ENCODE results near the gene ERI3. TPM values are rescaled to one million over a fixed set of nuclear protein-coding genes. Genes with fewer than 3 reads are reported as not detected.

ERI3 gene
- total RNA-seq, 1 donor from 2014 or later: 58.3 TPM

- H3K27me3 Mint-ChIP-seq (ENCODE audit: low read depth, unreplicated experiment): no peaks in the 10 kb centered on the region
- no peak for FAIRE-seq
Observed at GRCh38 chr1:44254392-44254910, 100.6 kb downstream of the ERI3 start.

GRCh38 chr1:44251989-44252671 lies 102.9 kb downstream of the ERI3 start:
- no peak for FAIRE-seq
- no peaks in the 10 kb centered on the region for H3K27me3 ChIP-seq (ENCODE audit: insufficient read depth, low read length)
- DNase-seq (ENCODE audit: low read depth): no peak
- TF ChIP-seq CTCF (IDR thresholded peaks at IDR 0.05; ENCODE audit: insufficient read depth, low read depth, low read length) (no peak), EZH2 (IDR thresholded peaks at IDR 0.05; ENCODE audit: insufficient read depth, low read length) (no peak)
- H3K27me3 Mint-ChIP-seq (ENCODE audit: low read depth, unreplicated experiment): no peaks in the 10 kb centered on the region
- H3K9me3 ChIP-seq (ENCODE audit: insufficient read depth, low read depth, low read length): no peaks in the 10 kb centered on the region
- H2AFZ ChIP-seq (ENCODE audit: low read depth, low read length): no peak overlapping the region
- H3K4me1 ChIP-seq (ENCODE audit: insufficient read depth, low read length): no peaks in the 10 kb centered on the region
- H3K27ac Mint-ChIP-seq (ENCODE audit: unreplicated experiment): no peak overlapping the region
- H3K4me3 ChIP-seq (ENCODE audit: insufficient read depth, low read depth, low read length): no peak overlapping the region
- H3K36me3 ChIP-seq (ENCODE audit: insufficient read depth, low read length): no peaks in the 10 kb centered on the region
- H3K36me3 Mint-ChIP-seq (ENCODE audit: low read depth, unreplicated experiment): peaks cover 16% of the 10 kb centered on the region
- no peak overlapping the region for H3K9ac ChIP-seq (ENCODE audit: low read length)
- no peak overlapping the region for H3K4me2 ChIP-seq (ENCODE audit: low read length)
- H3K4me3 Mint-ChIP-seq (ENCODE audit: unreplicated experiment): no peak overlapping the region
- no peak overlapping the region for H3K27ac ChIP-seq (ENCODE audit: low read depth, low read length)
- peaks cover 40% of the 10 kb centered on the region for H4K20me1 ChIP-seq (ENCODE audit: insufficient read depth, low read length)
- no peaks in the 10 kb centered on the region for H3K4me1 Mint-ChIP-seq (ENCODE audit: low read depth, unreplicated experiment)
- no peaks in the 10 kb centered on the region for H3K9me3 Mint-ChIP-seq (ENCODE audit: unreplicated experiment)
- H3K79me2 ChIP-seq (ENCODE audit: insufficient read depth, low read length): no peaks in the 10 kb centered on the region

More at GRCh38 chr1:44254392-44254910, 100.6 kb downstream of the ERI3 start:
- TF ChIP-seq EZH2 (IDR thresholded peaks at IDR 0.05; ENCODE audit: insufficient read depth, low read length) (no peak), CTCF (IDR thresholded peaks at IDR 0.05; ENCODE audit: insufficient read depth, low read depth, low read length) (no peak)
- H3K36me3 ChIP-seq (ENCODE audit: insufficient read depth, low read length): no peaks in the 10 kb centered on the region
- no peak overlapping the region for H3K27ac Mint-ChIP-seq (ENCODE audit: unreplicated experiment)
- H3K27ac ChIP-seq (ENCODE audit: low read depth, low read length): no peak overlapping the region
- peaks cover 13% of the 10 kb centered on the region for H3K36me3 Mint-ChIP-seq (ENCODE audit: low read depth, unreplicated experiment)
- no peaks in the 10 kb centered on the region for H3K27me3 ChIP-seq (ENCODE audit: insufficient read depth, low read length)
- no peaks in the 10 kb centered on the region for H3K4me1 Mint-ChIP-seq (ENCODE audit: low read depth, unreplicated experiment)
- no peaks in the 10 kb centered on the region for H3K4me1 ChIP-seq (ENCODE audit: insufficient read depth, low read length)
- no peak overlapping the region for H3K4me2 ChIP-seq (ENCODE audit: low read length)
- H4K20me1 ChIP-seq (ENCODE audit: insufficient read depth, low read length): peaks cover 48% of the 10 kb centered on the region
- no peak overlapping the region for H3K4me3 ChIP-seq (ENCODE audit: insufficient read depth, low read depth, low read length)
- DNase-seq (ENCODE audit: low read depth): no peak
- no peaks in the 10 kb centered on the region for H3K9me3 ChIP-seq (ENCODE audit: insufficient read depth, low read depth, low read length)
- H3K79me2 ChIP-seq (ENCODE audit: insufficient read depth, low read length): no peaks in the 10 kb centered on the region
- H3K9ac ChIP-seq (ENCODE audit: low read length): no peak overlapping the region
- no peak overlapping the region for H2AFZ ChIP-seq (ENCODE audit: low read depth, low read length)
- no peak overlapping the region for H3K4me3 Mint-ChIP-seq (ENCODE audit: unreplicated experiment)
- H3K9me3 Mint-ChIP-seq (ENCODE audit: unreplicated experiment): no peaks in the 10 kb centered on the region

GRCh38 chr1:44251486-44251885 lies 103.6 kb downstream of the ERI3 start:
- FAIRE-seq (no peak), DNase-seq (ENCODE audit: low read depth) (no peak)
- Histone ChIP-seq H3K4me2 (ENCODE audit: low read length) (no peak overlapping the region), H3K4me3 (ENCODE audit: insufficient read depth, low read depth, low read length) (no peak overlapping the region), H4K20me1 (ENCODE audit: insufficient read depth, low read length) (peaks cover 46% of the 10 kb centered on the region), H3K36me3 (ENCODE audit: insufficient read depth, low read length) (no peaks in the 10 kb centered on the region), H3K27ac (ENCODE audit: low read depth, low read length) (no peak overlapping the region), H2AFZ (ENCODE audit: low read depth, low read length) (no peak overlapping the region), H3K4me1 (ENCODE audit: insufficient read depth, low read length) (no peaks in the 10 kb centered on the region), H3K79me2 (ENCODE audit: insufficient read depth, low read length) (no peaks in the 10 kb centered on the region), H3K9me3 (ENCODE audit: insufficient read depth, low read depth, low read length) (no peaks in the 10 kb centered on the region), H3K9ac (ENCODE audit: low read length) (no peak overlapping the region), H3K27me3 (ENCODE audit: insufficient read depth, low read length) (no peaks in the 10 kb centered on the region)
- TF ChIP-seq EZH2 (IDR thresholded peaks at IDR 0.05; ENCODE audit: insufficient read depth, low read length): no peak
- no peak for TF ChIP-seq CTCF (IDR thresholded peaks at IDR 0.05; ENCODE audit: insufficient read depth, low read depth, low read length)
- Mint-ChIP-seq H3K36me3 (ENCODE audit: low read depth, unreplicated experiment) (peaks cover 16% of the 10 kb centered on the region), H3K27me3 (ENCODE audit: low read depth, unreplicated experiment) (no peaks in the 10 kb centered on the region), H3K4me1 (ENCODE audit: low read depth, unreplicated experiment) (no peaks in the 10 kb centered on the region), H3K9me3 (ENCODE audit: unreplicated experiment) (no peaks in the 10 kb centered on the region), H3K4me3 (ENCODE audit: unreplicated experiment) (no peak overlapping the region), H3K27ac (ENCODE audit: unreplicated experiment) (no peak overlapping the region)
